GM19455 (cell line): ENCODE data around the gene GBX1.

ENCODE experiments used
- ATAC-seq: cut with Tn5 transposase; IDR thresholded peaks from one replicate; pipeline ENCODE4 v1.9.1; 2021; ENCODE audit not compliant: unreplicated experiment

The GBX1 gene

DNA sequence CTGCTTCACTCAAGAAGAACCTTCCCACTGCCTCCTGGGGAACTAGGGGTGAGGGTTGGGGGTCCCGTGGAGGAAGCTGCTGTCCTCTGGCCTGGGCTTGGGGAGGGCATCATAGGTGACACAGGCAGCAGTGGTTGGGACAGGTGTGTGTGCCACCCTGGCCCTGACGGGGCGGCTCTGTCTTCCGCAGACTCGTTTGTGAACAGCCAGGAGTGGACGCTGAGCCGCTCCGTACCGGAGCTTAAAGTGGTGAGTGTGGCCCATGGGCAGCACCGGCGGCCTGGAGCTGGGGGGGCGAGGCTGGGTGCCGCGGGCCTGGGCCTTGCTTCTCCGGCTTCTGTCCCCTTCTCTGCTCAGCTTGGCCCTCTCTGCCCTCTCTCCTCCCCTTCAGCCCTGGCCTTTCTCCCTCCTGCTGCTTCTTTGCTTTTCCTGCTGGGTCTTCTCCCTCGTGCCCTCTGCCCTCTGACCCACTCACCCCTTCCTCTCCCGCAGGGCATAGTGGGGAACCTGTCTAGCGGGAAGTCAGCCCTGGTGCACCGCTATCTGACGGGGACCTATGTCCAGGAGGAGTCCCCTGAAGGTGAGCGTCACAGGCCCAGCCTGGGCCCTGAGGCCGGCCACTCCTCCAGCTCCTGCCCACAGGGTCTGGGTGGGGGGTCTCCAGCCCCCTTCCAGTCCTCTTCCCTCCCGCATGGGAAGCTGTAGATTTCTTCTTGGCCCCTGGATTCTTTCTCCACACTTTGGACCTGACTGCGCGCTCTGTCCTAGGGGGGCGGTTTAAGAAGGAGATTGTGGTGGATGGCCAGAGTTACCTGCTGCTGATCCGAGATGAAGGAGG is 50.7 kb downstream of the GBX1 start:
- ATAC-seq = no peak

DNA sequence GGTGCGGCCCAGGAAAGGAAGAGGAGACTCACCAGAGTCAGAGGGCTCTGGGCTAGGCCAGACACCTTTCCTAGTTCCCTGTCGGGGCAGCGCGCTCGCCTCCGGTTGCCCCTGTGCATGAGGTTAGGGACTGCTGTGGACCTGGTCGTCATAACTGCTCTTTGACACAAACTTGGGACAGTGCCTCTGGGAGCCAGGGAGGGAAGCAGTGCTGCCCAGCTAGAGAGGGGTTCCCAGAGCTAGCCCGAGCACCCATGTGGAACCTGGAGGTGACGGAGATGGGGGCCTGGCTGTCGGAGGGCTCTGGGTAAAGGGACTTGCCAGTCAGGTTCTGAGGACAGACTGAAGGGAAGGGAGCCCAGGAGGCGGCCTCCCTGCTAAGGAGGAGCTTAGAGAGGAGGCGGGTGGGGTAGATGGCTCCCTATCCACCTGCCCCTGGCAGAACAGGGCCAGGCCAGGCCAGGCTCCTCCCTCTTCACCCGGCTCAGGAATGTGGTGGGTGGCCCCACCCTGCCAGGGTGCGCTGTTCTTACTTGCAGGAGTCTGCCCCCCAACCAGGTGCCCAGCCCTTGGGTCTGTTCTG is 51.6 kb downstream of the GBX1 start:
- no peak for ATAC-seq

DNA sequence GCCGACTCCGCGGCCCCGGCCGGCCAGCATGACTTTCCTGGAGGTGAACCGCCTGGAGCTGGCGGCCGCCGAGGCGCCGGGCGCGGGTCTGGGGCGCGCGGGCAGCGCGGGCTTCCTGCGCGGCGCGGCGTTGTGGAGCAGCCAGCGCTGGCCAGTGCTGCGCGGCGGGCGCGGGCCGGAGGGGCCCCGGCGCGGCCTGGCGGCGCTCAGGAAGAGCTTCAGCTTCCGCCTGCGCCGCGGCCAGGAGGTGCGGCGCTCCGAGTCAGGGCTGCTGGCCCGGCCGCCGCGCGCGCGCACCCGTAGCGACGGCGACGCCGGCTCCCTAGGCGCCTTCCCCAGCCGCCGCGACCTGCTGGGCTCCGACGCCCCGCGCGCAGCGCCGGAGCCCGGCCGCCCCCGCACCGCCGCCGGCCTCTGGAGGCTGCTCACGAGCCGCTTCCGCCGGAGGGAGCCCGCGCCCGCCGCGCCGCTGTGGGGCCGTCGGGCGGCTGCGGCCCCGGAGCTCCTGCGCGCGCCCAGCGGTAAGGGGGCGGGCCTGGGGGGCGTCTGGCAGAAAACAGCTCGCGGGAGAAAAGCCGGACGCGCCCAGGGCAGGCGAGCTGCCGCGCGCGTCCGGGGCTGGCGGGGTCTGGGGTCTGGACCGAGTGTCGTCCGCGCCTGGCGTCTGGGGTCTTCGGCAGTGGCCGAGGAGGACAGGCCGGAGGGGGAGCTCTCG is 52.2 kb downstream of the GBX1 start:
- ATAC-seq = no peak

DNA sequence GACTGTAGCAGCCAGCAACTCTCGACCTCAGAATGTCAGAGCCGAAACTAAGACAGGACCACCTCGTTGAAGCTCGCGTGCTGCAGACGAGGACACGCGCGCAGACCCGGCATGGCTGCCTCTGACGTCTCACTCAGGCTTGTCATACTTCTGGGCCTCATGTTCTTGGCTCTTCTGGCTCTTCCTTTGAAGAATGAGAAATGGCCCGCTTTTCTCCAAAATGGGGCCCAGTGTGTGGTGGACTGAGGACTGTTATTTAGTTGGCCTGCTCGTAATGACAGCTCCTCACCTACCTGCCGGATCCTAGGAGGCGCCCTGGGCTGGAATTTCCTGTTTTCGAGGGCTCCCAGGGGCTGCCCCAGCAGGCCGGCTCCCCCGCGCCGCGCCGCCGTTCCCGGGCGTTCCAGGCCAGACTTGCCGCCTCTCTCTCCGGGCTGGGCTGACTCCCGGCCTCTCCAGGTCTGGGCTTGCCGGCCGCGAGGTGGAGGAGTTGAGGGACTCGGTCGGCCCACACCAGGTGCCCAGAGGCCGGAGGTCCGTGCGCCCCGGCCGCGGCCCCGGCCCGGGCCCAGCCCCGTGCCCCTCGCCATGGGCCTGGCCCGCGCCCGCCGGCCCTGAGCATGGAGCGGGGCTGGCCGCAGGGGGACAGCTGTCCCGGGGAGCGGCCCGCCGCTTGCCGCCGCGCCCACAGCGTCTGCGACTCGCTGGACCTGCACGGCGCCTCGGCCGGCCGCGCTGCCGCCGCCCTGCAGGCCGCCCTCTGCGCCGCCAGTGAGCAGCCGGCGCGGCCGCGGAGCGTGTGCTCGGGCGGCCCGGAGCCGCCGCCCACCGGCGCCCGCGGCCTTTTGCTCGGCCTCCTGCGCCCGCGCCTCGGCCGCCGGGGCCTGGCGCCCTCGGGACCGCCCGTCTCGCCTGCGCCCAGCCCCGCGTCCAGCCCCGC is 53.1 kb downstream of the GBX1 start:
- ATAC-seq = no peak

DNA sequence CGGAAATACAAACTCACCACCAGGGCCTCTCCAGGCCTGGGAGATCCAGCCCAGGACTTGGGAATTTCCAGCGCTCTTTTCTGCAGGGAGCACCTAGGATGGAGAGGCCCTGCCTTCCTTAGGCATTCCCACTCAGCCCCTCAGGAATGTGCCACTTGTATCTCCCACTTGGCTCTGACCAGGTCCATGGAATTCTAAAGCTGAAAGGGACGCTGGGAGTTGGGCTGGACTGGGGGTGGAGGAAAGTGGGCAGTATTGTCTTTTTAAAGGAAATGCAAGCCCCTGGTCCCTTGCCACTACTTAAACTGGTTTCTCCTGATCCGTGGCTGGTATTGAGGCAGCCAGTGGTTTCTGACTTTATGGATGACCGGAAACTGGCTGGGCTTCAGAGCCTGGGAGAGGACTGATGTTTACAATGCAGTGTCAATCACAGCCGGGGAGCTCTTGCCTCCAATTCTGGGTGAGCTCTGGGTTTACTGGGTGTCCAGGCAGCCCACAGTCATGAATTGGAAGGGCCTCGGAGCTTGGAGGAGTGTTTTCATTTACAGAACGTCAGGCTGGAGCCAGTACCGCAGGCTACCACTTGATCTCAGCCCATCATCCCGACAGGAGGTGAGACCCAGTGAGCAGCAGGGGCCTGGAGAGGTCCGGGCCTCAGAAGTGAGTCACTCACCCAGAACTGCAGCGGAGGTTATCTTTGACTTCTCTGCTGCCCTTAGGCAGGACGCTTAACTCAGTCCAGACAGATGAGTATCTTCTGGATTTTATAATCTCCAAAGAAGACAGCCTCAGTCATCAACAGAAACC is 53.9 kb downstream of the GBX1 start:
- no peak for ATAC-seq

DNA sequence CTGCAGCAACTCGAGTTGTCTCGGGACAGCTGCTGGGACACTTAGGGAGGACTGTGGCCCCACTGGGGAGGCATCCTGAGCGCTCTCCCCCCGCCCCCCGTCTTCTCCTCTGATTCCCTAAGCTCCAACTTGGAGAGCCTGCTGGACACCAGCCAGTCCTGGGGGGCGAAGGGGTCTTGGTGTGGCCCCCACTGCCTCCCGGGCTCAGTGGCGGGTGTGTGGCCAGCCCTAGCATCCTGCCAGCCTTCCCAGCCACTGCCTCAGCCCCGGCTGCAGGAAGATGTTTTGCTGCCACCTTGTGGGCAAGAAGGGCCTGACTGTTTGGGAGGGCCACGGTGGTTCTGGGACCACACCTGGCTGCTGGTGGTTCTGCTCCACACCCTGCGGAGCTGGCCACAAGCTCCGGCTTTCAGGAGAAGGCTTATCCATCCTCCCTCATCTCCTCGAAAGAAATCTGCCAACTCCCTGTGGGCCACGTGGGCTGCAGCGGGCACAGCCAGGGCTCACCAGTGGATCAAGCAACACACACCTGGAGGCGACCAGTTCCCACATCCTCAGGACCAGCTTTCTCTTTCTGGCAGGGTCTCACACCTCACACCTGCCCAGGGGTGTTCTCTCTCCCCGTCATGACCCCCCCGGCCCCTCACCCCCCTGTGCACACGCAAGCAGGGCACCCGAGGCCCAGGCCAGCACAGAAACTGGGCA is 56.4 kb downstream of the GBX1 start:
- ATAC-seq = peak; percentile 83

DNA sequence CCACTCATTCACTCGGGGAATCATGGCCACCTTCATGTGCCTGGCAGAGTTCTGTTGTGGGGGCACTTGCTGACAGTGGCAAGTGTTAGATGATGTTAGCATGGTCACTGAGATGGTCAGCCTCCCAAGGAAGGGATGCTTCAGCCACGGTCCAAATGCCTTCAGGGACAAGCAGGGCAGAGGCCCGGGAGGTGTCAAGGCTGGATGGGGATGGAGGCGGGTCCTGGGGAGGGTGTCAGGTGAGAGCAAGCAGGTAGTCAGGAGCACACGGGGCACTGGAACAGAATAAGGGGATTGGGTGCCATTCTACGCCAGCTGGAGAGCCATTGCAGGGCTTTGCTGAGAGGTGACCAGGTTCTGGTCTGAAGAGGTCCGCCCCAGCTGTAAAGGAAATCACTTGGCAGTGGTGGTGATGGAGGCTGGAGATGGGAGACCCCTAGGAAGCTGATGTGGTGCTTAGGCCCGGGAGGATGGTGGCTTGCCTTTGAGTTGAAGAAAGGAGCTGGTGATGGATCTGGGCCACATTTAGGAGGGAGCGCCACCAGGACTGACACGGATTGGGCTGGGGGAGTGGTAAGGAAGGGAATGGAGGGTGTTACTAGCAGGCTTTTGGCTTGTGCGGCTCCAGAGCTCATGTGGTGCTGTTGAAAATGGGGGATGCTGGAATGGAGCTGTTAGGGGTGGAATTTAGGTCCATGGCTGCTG is 57.1 kb downstream of the GBX1 start:
- ATAC-seq = no peak

DNA sequence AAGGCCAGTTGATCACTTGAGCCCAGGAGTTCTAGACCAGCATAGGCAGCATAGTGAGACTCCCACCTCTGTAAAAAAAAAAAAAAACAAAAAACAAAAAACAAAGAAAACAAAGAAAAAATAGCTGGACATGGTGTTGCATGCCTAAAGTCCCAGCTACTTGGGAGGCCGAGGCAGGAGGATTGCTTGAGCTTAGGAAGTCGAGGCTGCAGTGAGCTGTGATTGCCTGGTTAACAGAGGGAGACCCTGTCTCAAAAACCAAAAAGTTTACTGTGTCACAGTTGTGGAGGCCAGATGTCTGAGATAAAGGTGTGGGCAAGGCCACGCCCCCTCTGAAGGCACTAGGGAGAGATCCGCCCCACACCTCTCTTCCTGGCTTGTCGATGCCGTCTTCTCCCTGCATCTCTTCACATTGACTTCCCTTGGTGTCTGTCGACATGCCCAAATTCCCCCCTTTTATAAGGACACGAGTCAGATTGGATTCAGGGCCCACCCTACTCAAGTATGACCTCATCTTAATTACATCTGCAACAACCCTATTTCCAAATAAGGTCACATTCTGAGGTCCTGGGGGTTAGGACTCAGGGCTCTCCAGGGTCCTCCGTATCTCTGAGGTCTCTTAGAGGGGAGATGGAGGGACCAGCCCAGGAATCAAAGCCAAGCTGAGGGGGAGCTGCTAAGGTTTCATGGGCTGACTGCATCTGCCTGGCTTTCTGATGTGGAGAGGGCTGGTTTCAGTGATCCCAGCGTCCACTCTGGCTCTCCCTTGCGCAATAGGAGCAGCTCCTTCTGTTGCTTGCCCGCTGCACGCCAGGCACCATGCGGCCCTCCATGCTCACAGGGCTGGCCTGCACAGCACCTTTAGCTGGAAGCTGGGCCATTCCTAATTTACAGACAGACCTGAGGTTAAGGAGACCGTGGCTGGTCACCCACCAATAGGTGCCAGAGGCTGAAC is 58.1 kb downstream of the GBX1 start:
- ATAC-seq = no peak

DNA sequence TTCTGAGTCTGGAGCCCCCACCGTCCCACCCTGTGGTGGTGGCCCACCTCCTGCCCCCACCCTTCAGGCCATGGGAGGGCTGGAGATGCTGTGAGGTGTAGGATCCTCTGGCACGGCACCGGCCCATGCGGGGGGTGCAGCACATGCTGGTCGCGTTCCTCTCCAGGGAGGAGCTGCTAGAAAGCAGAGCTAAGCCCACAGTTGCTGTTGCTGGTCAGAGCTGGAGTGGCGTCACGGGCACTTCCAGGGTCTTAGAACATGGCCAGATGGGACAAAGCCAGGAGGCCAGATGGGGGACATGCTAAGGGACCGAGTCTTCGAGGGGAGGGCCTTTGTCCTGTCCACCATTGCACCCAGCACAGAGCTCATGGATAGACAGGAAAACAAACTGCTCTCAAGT is 59.6 kb downstream of the GBX1 start:
- no peak for ATAC-seq

DNA sequence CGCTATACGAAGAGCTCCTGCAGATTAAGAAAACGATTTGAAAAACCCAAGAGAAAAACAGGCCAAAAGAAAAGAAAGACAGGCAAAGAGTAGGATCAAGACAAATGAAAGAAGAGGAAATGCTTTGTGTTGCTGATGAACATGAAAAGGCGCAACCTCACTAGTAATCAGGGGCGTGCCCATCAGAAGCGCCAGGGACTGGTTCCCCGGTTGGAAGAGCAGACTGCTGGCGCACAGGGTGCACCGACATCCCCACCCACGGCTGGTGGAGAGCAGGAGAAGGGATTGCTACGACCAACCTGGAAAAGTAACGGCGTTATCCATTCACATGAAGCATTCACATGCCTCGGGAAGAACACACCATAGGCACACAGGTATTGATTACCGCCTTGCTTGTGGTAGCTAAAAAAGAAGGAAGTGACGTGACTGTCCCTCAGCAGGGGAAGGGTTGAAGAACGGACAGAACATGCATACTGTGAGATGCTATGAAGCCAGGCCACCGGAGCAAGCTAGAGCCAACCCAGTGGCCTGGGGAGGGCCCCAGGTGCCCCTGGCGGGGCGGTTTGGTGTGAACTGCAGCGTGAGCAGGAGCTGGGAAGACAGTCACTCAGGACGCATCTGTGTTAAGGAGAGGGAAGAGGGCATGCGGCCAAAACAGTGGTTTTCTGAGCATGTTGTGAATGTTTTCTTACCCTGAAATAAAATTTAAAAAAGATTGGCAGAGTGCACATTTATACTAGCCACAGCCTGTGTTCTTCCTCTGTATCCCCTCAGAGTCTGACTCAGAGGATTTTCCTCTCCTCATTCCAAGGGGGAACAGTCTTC is 62.9 kb downstream of the GBX1 start:
- no peak for ATAC-seq

DNA sequence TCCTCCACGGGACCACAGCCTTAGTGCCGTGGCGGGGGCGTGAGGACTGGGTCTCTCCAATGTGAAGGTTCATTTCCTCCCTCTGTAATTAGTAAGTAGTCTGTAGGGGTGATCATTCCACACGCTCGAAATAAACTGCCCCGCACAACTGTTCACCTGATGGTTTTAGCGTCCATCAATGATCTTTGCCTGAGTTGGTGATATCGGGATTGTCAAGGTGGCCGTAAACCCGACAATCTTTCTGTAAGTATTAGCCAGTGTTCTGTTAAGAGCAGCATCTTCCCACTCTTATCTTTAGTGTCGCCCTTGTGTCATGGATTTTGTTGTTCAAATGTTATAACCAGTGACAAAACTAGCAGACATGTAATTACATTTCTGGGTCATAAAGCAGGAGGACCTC is 63.5 kb downstream of the GBX1 start:
- ATAC-seq = no peak

DNA sequence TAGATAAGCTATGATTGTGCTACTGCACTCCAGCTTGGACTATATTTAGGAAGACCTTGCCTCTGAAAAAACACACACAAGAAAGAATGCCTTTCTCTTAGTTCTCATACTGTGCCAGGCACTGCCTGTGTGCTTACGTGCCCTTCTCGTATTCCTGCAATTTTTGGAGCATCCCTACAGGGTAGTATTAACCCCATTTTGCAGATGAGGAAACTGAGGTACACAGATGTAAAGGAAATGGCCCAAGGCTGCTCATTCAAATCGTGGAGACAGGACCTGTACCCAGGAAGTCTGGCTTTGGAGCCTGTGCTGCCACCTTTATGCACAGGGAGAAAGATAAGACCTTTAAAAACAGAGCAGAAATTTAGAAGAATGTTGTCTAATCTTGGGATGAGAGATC is 64.5 kb downstream of the GBX1 start:
- ATAC-seq = no peak

DNA sequence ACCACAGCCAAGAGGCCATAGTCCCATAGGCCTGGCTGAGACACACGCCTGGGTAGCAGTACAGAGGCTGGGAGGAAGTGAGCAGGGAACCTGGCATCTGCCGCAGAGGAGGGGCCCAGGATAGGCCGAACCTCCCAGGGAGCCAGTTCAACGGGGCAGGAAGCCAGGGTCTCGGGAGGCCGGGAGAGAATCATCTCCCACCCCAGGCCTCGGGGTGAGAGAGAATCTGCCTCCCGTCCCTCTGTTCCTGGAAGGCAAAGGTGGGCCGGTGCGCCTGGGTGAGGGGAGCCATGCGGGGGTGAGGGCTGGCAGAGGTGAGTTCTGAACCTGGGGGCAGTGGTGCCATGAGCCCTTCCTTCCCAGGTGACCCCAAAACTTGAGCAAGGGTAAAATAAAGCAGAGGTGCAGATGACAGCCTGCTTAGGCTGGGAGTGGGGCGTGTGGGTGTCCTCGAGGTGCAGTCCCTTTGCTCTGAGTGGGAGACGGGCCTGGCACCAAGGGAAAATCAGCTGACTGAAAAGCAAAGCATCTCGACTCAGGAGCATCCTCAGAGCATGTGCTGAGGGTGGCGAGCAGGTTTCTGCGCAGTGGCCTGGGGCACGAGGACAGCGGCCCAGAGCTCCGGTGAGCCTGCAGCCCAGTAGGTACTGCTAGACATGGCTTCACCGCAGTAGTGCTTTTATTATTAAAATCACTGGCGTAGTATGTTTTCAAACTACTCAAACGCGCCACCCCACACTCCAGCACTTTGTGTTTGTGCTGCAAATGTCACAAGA is 65.7 kb downstream of the GBX1 start:
- ATAC-seq = no peak

DNA sequence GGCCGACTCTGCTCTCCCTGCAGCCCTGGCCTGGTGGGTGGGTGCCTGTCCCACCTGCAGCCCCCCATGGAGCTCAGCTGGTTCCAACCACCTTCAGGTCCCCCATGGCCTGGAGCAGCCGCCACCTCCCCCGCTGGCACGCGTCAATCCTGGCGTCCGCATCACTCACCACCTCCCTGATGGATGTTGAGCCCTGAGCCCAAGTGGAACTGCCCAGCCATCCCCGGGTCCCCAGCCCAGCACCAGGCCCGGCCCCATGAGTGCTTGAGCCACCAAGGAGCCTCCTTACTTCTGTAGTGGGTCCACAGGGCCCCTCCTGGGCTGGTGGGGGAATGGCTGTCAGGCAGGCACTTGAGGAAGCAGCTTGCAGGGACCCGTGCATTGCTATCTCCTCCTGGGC is 66.6 kb downstream of the GBX1 start:
- no peak for ATAC-seq

DNA sequence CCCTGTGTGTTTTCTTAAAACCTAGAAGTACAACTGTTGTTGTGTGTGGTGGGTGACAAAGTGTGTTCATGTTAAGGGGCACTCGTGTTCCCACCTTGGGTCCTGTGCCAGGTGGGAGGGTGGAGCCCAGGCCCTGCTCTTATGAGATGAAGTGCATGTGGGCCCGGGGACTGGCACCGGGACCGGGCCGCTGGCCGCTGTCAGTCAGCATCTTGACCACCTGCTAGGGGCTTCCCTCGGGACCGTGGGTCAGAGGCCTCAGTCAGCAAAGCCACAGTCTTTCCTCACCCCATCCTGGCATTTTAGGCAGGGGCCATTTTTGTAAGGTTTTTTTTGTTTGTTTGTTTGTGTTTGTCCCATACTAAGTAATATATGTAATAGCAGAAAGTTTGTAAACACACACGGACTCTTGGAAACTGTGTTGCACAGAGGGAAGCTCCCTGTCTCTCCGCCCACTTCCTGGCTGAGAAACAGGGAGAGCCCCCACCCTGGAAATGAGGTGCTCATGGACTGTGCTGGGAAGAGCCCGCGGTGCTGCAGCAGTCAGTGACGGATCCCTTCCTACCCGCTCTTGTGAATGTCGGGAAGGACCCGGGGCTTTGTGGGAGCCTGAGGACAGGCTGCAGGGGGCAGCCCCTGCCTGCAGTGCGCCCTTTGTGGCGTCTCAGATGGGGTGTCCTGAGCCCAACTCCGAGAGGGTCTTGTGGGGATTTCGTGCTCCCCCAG is 67.8 kb downstream of the GBX1 start:
- no peak for ATAC-seq
